Mesangial cell (primary cell): ENCODE data around the gene PPCS. TPM values are rescaled to one million over a fixed set of nuclear protein-coding genes. Genes with fewer than 3 reads are reported as not detected.

Source experiments
- total RNA-seq: library from RNA; depleted of rRNA; stranded (reverse); fragments of >200 nt; gene quantifications from 2 replicates; pipeline ENCODE4 v1.2.3, GENCODE V29; 2015

PPCS gene
- 80.3 and 135 TPM in 2 replicates for total RNA-seq

DNA sequence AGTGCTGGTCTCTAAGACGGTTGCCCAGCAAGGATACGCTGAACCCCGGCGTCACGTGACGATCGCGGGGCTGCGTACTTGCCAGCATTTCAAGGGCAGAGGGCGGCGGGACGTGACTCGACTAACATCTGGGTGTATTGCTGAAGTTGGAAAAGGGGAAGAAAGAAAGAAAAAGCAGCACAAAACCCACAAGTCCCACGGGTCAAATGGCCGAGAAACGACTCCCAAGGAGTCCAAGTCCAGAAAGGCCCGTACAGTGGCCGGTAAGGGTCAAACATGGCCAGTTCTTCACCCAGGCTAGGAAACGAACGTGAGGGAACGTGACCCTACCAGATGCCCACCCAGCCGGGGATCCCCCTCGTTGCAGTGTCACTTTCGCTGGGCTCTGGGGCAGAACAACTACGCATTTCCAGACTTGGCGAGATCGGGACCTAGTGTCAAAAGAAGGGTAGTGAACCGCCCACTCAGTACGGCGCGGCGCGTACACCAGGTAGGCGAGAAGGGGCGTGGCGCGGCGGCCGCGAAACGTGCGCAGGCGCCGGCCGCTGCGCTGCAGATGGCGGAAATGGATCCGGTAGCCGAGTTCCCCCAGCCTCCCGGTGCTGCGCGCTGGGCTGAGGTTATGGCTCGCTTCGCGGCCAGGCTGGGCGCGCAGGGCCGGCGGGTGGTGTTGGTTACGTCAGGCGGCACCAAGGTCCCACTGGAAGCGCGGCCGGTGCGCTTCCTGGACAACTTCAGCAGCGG is at the start of gene PPCS, which contains the start of gene ZMYND12:
PPCS (plus strand) TSS at position 534 of the 744 bp plus-strand sequence; CDS start at position 557, 23 bp downstream.
ZMYND12 (minus strand) TSS at position 13 of the 744 bp plus-strand sequence. CDS start 25 bp downstream, outside the sequence.

DNA sequence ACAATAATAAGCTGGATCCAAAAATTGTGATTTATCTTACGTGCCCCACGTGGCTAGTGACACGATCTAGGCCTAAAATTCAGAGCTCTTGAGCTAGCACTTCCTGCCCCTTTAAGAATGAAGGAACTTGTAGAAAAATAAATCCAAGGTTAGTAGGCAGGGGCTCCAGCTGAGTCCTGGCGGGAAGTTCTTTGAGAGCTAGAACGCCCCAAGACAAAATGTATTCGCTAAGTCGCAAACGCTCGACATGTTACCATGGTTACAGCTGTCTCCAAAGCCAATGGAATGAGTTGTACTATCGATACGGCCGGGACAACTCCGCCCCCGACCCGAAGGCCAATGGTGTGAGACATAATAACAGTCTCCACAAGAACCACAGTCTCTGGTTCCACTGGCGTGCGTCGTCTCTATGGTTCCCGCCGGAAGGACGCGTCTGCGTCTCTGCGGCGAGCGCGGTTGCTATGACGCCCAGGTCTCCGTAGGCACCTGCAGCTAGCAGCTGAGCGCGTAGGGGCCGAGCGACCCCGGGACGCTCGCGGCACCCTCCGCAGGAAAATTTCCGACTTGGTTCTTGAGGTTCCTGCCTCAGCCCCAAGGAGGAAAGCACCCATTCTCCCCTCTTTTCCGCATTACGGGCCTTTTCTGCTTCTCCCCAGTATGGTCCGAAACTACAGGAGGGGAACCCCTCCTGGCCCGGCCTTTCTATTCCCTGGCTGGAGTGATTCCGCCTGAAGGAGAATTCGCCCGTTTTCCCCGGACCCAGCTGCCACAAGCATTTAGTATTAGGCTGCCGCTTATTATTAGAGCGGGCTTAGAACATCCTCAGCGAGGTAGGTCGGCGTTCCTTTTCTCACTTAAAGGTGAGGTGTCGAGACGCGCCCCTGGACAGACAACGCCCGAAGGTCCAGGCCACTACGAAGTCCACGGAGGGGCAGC is 6.8 kb downstream of the PPCS start, which contains the start of gene CCDC30:
CCDC30 (plus strand) TSS at position 459 of the 936 bp plus-strand sequence. CDS start 17,266 bp downstream, outside the sequence.

Other genes with a start within 250 kb of the PPCS start
- gene FOXJ3, start 121.3 kb upstream of the PPCS start, total RNA-seq: 14.2 and 16.6 TPM in 2 replicates
- under 0.01 and 0.16 TPM in 2 replicates for gene RIMKLA, start 75.8 kb upstream of the PPCS start, total RNA-seq
- gene ZMYND12, start 521 bp upstream of the PPCS start, total RNA-seq: 0.16 and 1.9 TPM in 2 replicates
- 0.49 and 2.4 TPM in 2 replicates for gene CCDC30, start 6.7 kb downstream of the PPCS start, total RNA-seq
- gene PPIH, start 201.9 kb downstream of the PPCS start, total RNA-seq: 17.1 and 57.4 TPM in 2 replicates
- 397 and 625 TPM in 2 replicates for gene YBX1, start 225.9 kb downstream of the PPCS start, total RNA-seq